ENCODE results near the gene AFG3L2. TPM values are rescaled to one million over a fixed set of nuclear protein-coding genes. Genes with fewer than 3 reads are reported as not detected.

The AFG3L2 gene
- total RNA-seq, 1 experiment from 2014 or later: 73.5 TPM

- no peak overlapping the region for H3K4ac ChIP-seq (ENCODE audit: low read depth, low read length)
- no peak overlapping the region for H2BK15ac ChIP-seq (ENCODE audit: low read depth, low read length)
- no peak overlapping the region for H3K56ac ChIP-seq (ENCODE audit: insufficient read length, low read depth, low read length)
- H3K79me1 ChIP-seq (ENCODE audit: insufficient read depth, low read depth, low read length, poor library complexity, severe bottlenecking): no peaks in the 10 kb centered on the region
- H4K5ac ChIP-seq (ENCODE audit: insufficient read length, low read depth, low read length): no peak overlapping the region
- H3K18ac ChIP-seq (ENCODE audit: insufficient read length, low read depth, low read length): no peak overlapping the region
- WGBS (ENCODE audit: extremely low coverage, insufficient read length, low lambda C conversion rate): no CpG with 5 or more reads among the region's 2 CpGs
- H2BK120ac ChIP-seq (ENCODE audit: low read depth, low read length, poor library complexity, severe bottlenecking): no peak overlapping the region
- TF ChIP-seq CTCF (conservative IDR thresholded peaks at IDR 0.05): no peak
- H2AK5ac ChIP-seq (ENCODE audit: insufficient read length, low read length): no peak overlapping the region
- H3K23ac ChIP-seq (ENCODE audit: insufficient read length, low read depth, low read length): no peak overlapping the region
- H3K9me3 ChIP-seq (ENCODE audit: control insufficient read depth, low read depth, low read length): no peaks in the 10 kb centered on the region
- H4K8ac ChIP-seq (replicated peaks; ENCODE audit: insufficient read length, low read depth, low read length): no peak overlapping the region
- peaks cover 25 to 30% of the 10 kb centered on the region in 2 experiments for H3K4me1 Mint-ChIP-seq
- H2BK20ac ChIP-seq (ENCODE audit: low read depth, low read length, poor library complexity, severe bottlenecking): no peak overlapping the region
- H3K4me2 ChIP-seq (ENCODE audit: insufficient read depth, insufficient read length, low read length): no peak overlapping the region
- H2BK5ac ChIP-seq (ENCODE audit: insufficient read length, low read length): no peak overlapping the region
- peaks cover 42% of the 10 kb centered on the region for H3K79me2 ChIP-seq (ENCODE audit: insufficient read depth, low read length)
- no peak overlapping the region for H3K27ac Mint-ChIP-seq
- H3K23me2 ChIP-seq (ENCODE audit: insufficient read length, low read depth, low read length, poor library complexity, severe bottlenecking): peaks cover 13% of the 10 kb centered on the region
- no peaks in the 10 kb centered on the region for H3K27me3 Mint-ChIP-seq (ENCODE audit: low read depth)
- no peaks in the 10 kb centered on the region; a peak in 2 of 5 replicates for H3K9me3 Mint-ChIP-seq
- H3K27me3 ChIP-seq (ENCODE audit: insufficient read depth, low read length): no peaks in the 10 kb centered on the region
- peaks cover 4% of the 10 kb centered on the region; the same call in 1 of the 2 replicates for H3K4me1 ChIP-seq (ENCODE audit: insufficient read depth, low read length)
- no peak overlapping the region for H3K27ac ChIP-seq (ENCODE audit: insufficient read length, low read depth, low read length)
- no peak overlapping the region for H2AFZ ChIP-seq (ENCODE audit: low read length)
- no peaks in the 10 kb centered on the region for H4K20me1 ChIP-seq (ENCODE audit: control insufficient read depth, insufficient read depth, insufficient read length)
- H3K14ac ChIP-seq (ENCODE audit: insufficient read depth, low read length): no peak overlapping the region
- DNase-seq: no peak
- no peak overlapping the region for H4K91ac ChIP-seq (ENCODE audit: insufficient read length, low read depth, low read length)
- H3K4me3 Mint-ChIP-seq: no peak overlapping the region
- peaks cover 6 to 21% (median 11%) of the 10 kb centered on the region in 3 experiments for H3K36me3 Mint-ChIP-seq (ENCODE audit: insufficient read depth in 1 of 3, low read depth in 3 of 3)
- no peak overlapping the region for H3T11ph ChIP-seq (ENCODE audit: low read length)
- peak overlapping the region; percentile 9 for H3K9ac ChIP-seq (ENCODE audit: extremely low read depth, insufficient read length, low read length)
- no peak overlapping the region for H2BK12ac ChIP-seq (ENCODE audit: insufficient read length, low read depth, low read length)
Observed at GRCh38 chr18:12373771-12374116, 3.3 kb downstream of the AFG3L2 start.
